ENCODE data around the gene CCNI.

CCNI gene

GRCh38 chr4:77009511-77010115 is 66.2 kb downstream of the CCNI start:
- Mint-ChIP-seq H3K4me3 (no peak overlapping the region), H3K27ac (no peak overlapping the region), H3K4me1 (peaks cover 24% of the 10 kb centered on the region), H3K9me3 (no peaks in the 10 kb centered on the region), H3K36me3 (peaks cover 65% of the 10 kb centered on the region), H3K27me3 (no peaks in the 10 kb centered on the region)
- ATAC-seq, result no peak

GRCh38 chr4:77007358-77008230 is 68.2 kb downstream of the CCNI start:
- Mint-ChIP-seq H3K27ac (peak overlapping the region; percentile 18), H3K9me3 (no peaks in the 10 kb centered on the region), H3K4me1 (peaks cover 17% of the 10 kb centered on the region), H3K36me3 (peaks cover 71% of the 10 kb centered on the region), H3K27me3 (no peaks in the 10 kb centered on the region), H3K4me3 (no peak overlapping the region)
- peak; percentile 74 for ATAC-seq

- Mint-ChIP-seq H3K4me1 (peaks cover 17% of the 10 kb centered on the region), H3K27ac (peak overlapping the region; percentile 18)
- no peak for ATAC-seq
Observed at GRCh38 chr4:77006753-77007353, 68.9 kb downstream of the CCNI start.

GRCh38 chr4:77003400-77003799 is 72.4 kb downstream of the CCNI start:
- H3K36me3 Mint-ChIP-seq, result peaks cover 67% of the 10 kb centered on the region
- H3K27ac Mint-ChIP-seq, result no peak overlapping the region
- no peaks in the 10 kb centered on the region for H3K27me3 Mint-ChIP-seq
- H3K4me3 Mint-ChIP-seq, result no peak overlapping the region
- no peak for ATAC-seq
- H3K9me3 Mint-ChIP-seq, result no peaks in the 10 kb centered on the region
- H3K4me1 Mint-ChIP-seq, result peaks cover 15% of the 10 kb centered on the region

More at GRCh38 chr4:77006753-77007353, 68.9 kb downstream of the CCNI start:
- Mint-ChIP-seq H3K36me3 (peaks cover 73% of the 10 kb centered on the region), H3K27me3 (no peaks in the 10 kb centered on the region), H3K9me3 (no peaks in the 10 kb centered on the region), H3K4me3 (no peak overlapping the region)

GRCh38 chr4:77002321-77003107 is 73.3 kb downstream of the CCNI start:
- Mint-ChIP-seq H3K27ac (no peak overlapping the region), H3K4me1 (peaks cover 6% of the 10 kb centered on the region), H3K4me3 (no peak overlapping the region), H3K36me3 (peaks cover 67% of the 10 kb centered on the region), H3K27me3 (no peaks in the 10 kb centered on the region), H3K9me3 (no peaks in the 10 kb centered on the region)
- ATAC-seq, result no peak

- Mint-ChIP-seq H3K36me3 (peaks cover 67% of the 10 kb centered on the region), H3K27ac (no peak overlapping the region), H3K27me3 (no peaks in the 10 kb centered on the region), H3K4me1 (no peaks in the 10 kb centered on the region), H3K4me3 (no peak overlapping the region), H3K9me3 (no peaks in the 10 kb centered on the region)
- ATAC-seq, result no peak
Observed at GRCh38 chr4:77001907-77002306, 73.9 kb downstream of the CCNI start.

- Mint-ChIP-seq H3K4me1 (peaks cover 10% of the 10 kb centered on the region), H3K9me3 (no peaks in the 10 kb centered on the region), H3K27me3 (no peaks in the 10 kb centered on the region), H3K36me3 (peaks cover 55% of the 10 kb centered on the region), H3K27ac (no peak overlapping the region), H3K4me3 (no peak overlapping the region)
- no peak for ATAC-seq
Observed at GRCh38 chr4:76998251-76998901, 77.4 kb downstream of the CCNI start.

- H3K27me3 Mint-ChIP-seq, result no peaks in the 10 kb centered on the region
- no peak overlapping the region for H3K27ac Mint-ChIP-seq
- H3K9me3 Mint-ChIP-seq, result no peaks in the 10 kb centered on the region
- ATAC-seq, result no peak
- no peak overlapping the region for H3K4me3 Mint-ChIP-seq
- H3K4me1 Mint-ChIP-seq, result peaks cover 17% of the 10 kb centered on the region
- peaks cover 55% of the 10 kb centered on the region for H3K36me3 Mint-ChIP-seq
Observed at GRCh38 chr4:76997532-76997931, 78.3 kb downstream of the CCNI start.
